ENCODE data around the gene RPL29.

The RPL29 gene

DNA sequence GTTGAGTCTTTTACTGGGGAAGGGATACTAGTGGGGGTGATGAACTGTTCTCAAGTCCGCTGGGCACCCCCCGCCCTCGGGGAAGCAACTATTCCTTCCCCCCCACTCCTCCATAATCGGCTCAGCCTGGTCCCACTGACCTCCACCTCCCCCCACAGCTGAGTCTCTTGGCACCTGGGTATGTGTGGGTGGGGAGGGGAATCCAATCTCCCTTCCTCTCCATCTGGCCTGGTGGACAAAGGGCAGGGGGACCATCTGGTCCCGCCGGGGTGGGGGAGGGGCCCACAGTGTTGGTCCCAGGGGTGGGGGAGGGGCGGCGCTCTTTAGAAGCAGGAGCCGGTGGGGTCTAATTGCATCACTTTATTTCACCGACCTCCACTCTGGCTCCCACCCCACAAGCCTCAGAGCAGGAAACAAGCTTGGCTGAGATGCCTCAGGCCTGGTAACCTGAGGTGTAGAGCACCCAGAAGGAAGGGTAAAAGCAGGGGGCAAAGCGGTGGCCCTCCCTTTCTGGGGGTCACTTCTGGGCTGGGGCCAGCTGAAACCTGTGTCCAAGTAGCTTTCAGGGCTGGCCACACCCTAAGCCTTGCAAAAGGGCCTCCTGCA, 27.4 kb downstream of the RPL29 start:
- Histone ChIP-seq H3K27ac (no peak overlapping the region), H3K36me3 (ENCODE audit: insufficient read depth, low read length) (no peaks in the 10 kb centered on the region), H3K9ac (ENCODE audit: insufficient read length) (peak overlapping the region; percentile 59), H3K4me3 (peak overlapping the region; percentile 77), H3K9me3 (ENCODE audit: low read depth, low read length) (no peaks in the 10 kb centered on the region)
- DNase-seq (ENCODE audit: low read depth, low spot score): no peak
- TF ChIP-seq EZH2 (IDR thresholded peaks at IDR 0.05) (no peak), POLR2AphosphoS5 (IDR thresholded peaks at IDR 0.05; ENCODE audit: borderline replicate concordance, low read depth, low read length) (peak; percentile 22; the same call in 1 of the 2 replicates)

GRCh38 chr3:51967384-51968169, 28.1 kb downstream of the RPL29 start, which contains the start of gene PCBP4:
TSS of gene PCBP4 (minus strand) at chr3:51967454. CDS start at chr3:51961240, 6,214 bp downstream.
- Histone ChIP-seq H3K27ac (no peak within 1 kb of the TSS), H3K36me3 (ENCODE audit: insufficient read depth, low read length) (no peaks in the 10 kb centered on the region), H3K9ac (ENCODE audit: insufficient read length) (peak within 1 kb of the TSS; percentile 59), H3K9me3 (ENCODE audit: low read depth, low read length) (no peaks in the 10 kb centered on the region), H3K4me3 (peak within 1 kb of the TSS; percentile 77)
- DNase-seq (ENCODE audit: low read depth, low spot score): no peak
- TF ChIP-seq POLR2AphosphoS5 (IDR thresholded peaks at IDR 0.05; ENCODE audit: borderline replicate concordance, low read depth, low read length) (peak; percentile 44; the same call in 1 of the 2 replicates), FOXP2 (optimal IDR thresholded peaks at IDR 0.05; ENCODE audit: control extremely low read depth, extremely low read length, insufficient read depth) (no peak)

DNA sequence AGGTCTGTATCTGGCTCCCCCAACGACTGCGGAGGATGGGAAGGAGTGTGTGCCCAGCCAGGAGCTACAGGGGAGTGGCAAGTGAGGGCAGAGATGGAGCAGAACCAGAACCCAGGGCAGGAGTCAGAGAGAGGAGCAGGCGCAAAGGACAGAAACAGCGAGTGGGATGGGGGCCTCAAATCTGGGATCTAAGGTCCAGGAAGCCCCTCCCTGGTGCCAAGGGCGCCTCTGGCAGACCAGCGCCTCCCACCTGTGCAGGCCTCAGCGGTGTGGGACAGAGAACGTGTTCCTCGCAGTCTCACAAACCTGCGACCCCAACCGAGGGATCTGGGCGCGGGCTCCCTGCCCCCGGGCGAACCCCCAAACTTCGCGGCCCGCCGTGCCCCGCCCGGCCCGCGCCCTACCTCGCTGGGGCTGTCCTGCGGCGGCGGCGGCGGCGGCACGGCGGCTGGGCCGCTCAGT, 28.7 kb downstream of the RPL29 start:
- no peaks in the 10 kb centered on the region for H3K36me3 ChIP-seq (ENCODE audit: insufficient read depth, low read length)
- no peaks in the 10 kb centered on the region for H3K9me3 ChIP-seq (ENCODE audit: low read depth, low read length)
- H3K4me3 ChIP-seq: peak overlapping the region; percentile 75
- DNase-seq (ENCODE audit: low read depth, low spot score): no peak
- no peak overlapping the region for H3K9ac ChIP-seq (ENCODE audit: insufficient read length)
- no peak overlapping the region for H3K27ac ChIP-seq
- TF ChIP-seq EZH2 (IDR thresholded peaks at IDR 0.05): no peak

DNA sequence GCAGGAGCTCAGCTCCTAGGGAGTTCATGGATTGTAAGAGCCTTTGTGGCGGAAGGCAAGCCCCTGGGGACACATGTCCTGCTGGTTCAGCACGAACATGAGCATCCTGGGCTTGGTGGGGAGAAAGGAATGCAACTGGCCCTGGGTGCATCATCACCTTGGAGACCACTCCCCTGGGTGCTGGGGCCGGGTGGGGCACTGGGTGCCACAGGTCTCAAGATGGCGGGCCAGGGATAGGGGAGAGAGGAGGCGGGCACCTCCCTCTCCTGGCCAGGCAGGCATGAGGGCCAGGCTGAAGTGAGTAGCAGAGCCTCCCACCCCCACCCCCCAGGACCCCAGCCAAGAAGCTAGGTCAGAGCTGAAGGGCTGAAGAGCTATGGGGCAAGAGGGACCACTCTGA, 29.2 kb downstream of the RPL29 start:
- Histone ChIP-seq H3K9ac (ENCODE audit: insufficient read length) (no peak overlapping the region), H3K4me3 (peak overlapping the region; percentile 75), H3K27ac (no peak overlapping the region), H3K9me3 (ENCODE audit: low read depth, low read length) (no peaks in the 10 kb centered on the region), H3K36me3 (ENCODE audit: insufficient read depth, low read length) (no peaks in the 10 kb centered on the region)
- no peak for DNase-seq (ENCODE audit: low read depth, low spot score)
- TF ChIP-seq FOXP2 (optimal IDR thresholded peaks at IDR 0.05; ENCODE audit: control extremely low read depth, extremely low read length, insufficient read depth) (no peak), POLR2AphosphoS5 (IDR thresholded peaks at IDR 0.05; ENCODE audit: borderline replicate concordance, low read depth, low read length) (no peak), EZH2 (IDR thresholded peaks at IDR 0.05) (no peak)

- no peak for DNase-seq (ENCODE audit: low read depth, low spot score)
- Histone ChIP-seq H3K36me3 (ENCODE audit: insufficient read depth, low read length) (no peaks in the 10 kb centered on the region), H3K9ac (ENCODE audit: insufficient read length) (no peak overlapping the region), H3K9me3 (ENCODE audit: low read depth, low read length) (no peaks in the 10 kb centered on the region), H3K4me3 (no peak overlapping the region), H3K27ac (no peak overlapping the region)
- TF ChIP-seq POLR2AphosphoS5 (IDR thresholded peaks at IDR 0.05; ENCODE audit: borderline replicate concordance, low read depth, low read length) (no peak), FOXP2 (optimal IDR thresholded peaks at IDR 0.05; ENCODE audit: control extremely low read depth, extremely low read length, insufficient read depth) (no peak), EZH2 (IDR thresholded peaks at IDR 0.05) (no peak)
These were observed 29.7 kb downstream of the RPL29 start for GRCh38 chr3:51966016-51966415.

DNA sequence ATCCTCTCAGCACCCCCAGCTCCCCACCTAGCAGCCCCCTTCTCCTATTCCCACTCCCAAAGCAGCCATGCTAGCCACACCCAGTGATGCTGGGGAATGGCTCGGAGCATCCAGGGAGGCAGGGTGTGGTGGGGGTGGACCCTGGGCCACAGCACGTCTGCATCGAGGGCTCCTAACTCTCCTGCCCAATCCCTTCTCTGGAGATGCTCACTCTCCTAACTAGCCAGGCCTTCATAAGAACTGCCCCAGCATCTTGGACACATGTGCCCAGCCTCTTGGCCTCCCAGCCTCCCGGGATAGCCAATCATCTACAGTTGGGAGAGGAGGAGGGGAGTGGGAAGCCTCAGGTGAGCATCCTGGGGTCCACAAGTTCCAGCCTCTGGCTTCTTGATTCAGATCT, 31.2 kb downstream of the RPL29 start:
- Histone ChIP-seq H3K27ac (no peak overlapping the region), H3K4me3 (no peak overlapping the region), H3K36me3 (ENCODE audit: insufficient read depth, low read length) (no peaks in the 10 kb centered on the region), H3K9ac (ENCODE audit: insufficient read length) (no peak overlapping the region), H3K9me3 (ENCODE audit: low read depth, low read length) (no peaks in the 10 kb centered on the region)
- no peak for DNase-seq (ENCODE audit: low read depth, low spot score)
- TF ChIP-seq FOXP2 (optimal IDR thresholded peaks at IDR 0.05; ENCODE audit: control extremely low read depth, extremely low read length, insufficient read depth) (no peak), EZH2 (IDR thresholded peaks at IDR 0.05) (no peak), POLR2AphosphoS5 (IDR thresholded peaks at IDR 0.05; ENCODE audit: borderline replicate concordance, low read depth, low read length) (no peak)

DNA sequence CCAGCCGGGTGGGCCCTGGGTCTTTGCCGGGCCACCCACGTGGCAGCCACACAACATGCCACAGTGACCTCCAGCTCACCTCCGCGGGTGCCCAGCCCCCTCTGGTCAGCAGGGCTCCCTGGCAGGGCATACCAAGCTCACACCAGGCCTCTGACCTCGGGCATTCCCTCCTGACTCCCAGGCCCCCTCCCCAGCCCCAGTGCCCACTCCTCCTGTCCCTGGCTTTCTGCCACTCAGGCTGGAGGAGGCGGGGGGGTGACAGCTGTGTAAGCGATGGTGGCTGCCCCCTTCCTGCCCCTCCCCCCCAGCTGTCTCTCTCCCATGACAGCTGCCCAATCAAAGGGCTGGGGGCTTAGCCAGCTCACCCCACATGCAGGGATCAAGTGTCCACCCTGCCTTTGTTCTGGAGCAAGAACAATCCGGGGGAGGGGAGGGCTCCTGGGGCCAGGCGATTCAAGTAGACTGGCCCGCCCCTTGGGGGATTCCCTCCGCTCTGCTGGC, 31.7 kb downstream of the RPL29 start:
- no peaks in the 10 kb centered on the region for H3K9me3 ChIP-seq (ENCODE audit: low read depth, low read length)
- DNase-seq (ENCODE audit: low read depth, low spot score): no peak
- no peak overlapping the region for H3K9ac ChIP-seq (ENCODE audit: insufficient read length)
- no peak overlapping the region for H3K27ac ChIP-seq
- H3K4me3 ChIP-seq: no peak overlapping the region
- TF ChIP-seq FOXP2 (optimal IDR thresholded peaks at IDR 0.05; ENCODE audit: control extremely low read depth, extremely low read length, insufficient read depth): no peak
- no peak for TF ChIP-seq EZH2 (IDR thresholded peaks at IDR 0.05)
- TF ChIP-seq POLR2AphosphoS5 (IDR thresholded peaks at IDR 0.05; ENCODE audit: borderline replicate concordance, low read depth, low read length): no peak
- H3K36me3 ChIP-seq (ENCODE audit: insufficient read depth, low read length): no peaks in the 10 kb centered on the region

- DNase-seq (ENCODE audit: low read depth, low spot score): no peak
- H3K4me3 ChIP-seq: no peak overlapping the region
- H3K9ac ChIP-seq (ENCODE audit: insufficient read length): no peak overlapping the region
- no peaks in the 10 kb centered on the region for H3K36me3 ChIP-seq (ENCODE audit: insufficient read depth, low read length)
- TF ChIP-seq POLR2AphosphoS5 (IDR thresholded peaks at IDR 0.05; ENCODE audit: borderline replicate concordance, low read depth, low read length): no peak
- TF ChIP-seq FOXP2 (optimal IDR thresholded peaks at IDR 0.05; ENCODE audit: control extremely low read depth, extremely low read length, insufficient read depth): no peak
- no peak for TF ChIP-seq EZH2 (IDR thresholded peaks at IDR 0.05)
- H3K27ac ChIP-seq: no peak overlapping the region
- H3K9me3 ChIP-seq (ENCODE audit: low read depth, low read length): no peaks in the 10 kb centered on the region
These were observed 32.7 kb downstream of the RPL29 start for GRCh38 chr3:51962854-51963530.
